ENCODE results near the gene WARS2.

DNA sequence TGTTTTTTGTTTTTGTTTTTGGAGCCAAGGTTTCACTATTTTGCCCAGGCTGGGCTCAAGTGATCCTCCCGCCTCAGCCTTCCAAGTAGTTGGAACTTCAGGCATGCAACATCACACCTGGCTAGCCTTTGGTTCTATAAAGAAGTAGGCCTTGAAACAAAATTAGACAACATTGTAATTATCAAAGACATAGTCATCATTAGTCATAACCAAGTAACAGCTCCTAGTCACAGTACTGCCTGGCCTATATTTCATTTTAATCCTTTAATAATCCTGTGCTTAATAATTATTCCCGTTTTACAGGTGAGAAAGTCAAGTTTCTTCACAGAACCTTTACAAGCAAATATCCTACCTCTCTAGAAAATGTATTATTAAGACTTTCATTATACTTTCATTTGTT, 100.0 kb downstream of the WARS2 start:
- TF ChIP-seq, protein P1, sequence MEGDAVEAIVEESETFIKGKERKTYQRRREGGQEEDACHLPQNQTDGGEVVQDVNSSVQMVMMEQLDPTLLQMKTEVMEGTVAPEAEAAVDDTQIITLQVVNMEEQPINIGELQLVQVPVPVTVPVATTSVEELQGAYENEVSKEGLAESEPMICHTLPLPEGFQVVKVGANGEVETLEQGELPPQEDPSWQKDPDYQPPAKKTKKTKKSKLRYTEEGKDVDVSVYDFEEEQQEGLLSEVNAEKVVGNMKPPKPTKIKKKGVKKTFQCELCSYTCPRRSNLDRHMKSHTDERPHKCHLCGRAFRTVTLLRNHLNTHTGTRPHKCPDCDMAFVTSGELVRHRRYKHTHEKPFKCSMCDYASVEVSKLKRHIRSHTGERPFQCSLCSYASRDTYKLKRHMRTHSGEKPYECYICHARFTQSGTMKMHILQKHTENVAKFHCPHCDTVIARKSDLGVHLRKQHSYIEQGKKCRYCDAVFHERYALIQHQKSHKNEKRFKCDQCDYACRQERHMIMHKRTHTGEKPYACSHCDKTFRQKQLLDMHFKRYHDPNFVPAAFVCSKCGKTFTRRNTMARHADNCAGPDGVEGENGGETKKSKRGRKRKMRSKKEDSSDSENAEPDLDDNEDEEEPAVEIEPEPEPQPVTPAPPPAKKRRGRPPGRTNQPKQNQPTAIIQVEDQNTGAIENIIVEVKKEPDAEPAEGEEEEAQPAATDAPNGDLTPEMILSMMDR (IDR thresholded peaks at IDR 0.05; ENCODE audit: low read length) = no peak
- TF ChIP-seq EZH2 (IDR thresholded peaks at IDR 0.05; ENCODE audit: borderline replicate concordance, low read length) = no peak

All from OCI-LY1 (cell line).